GM12873 (cell line): ENCODE measurements around the gene MYL12B.

Experiments
- CTCF ChIP-seq: IDR thresholded peaks from 2 replicates; pipeline ENCODE4 v1.5.1; 2012; ENCODE audit warnings: low read depth, mild to moderate bottlenecking, moderate library complexity, low read length, control low read depth; ENCODE audit not compliant: insufficient read depth; ENCODE audit errors: missing control alignments

Gene MYL12B

GRCh38 chr18:3218819-3219218 is 43.1 kb upstream of the MYL12B start:
- TF ChIP-seq CTCF, result no peak

GRCh38 chr18:3219241-3219630 is 42.7 kb upstream of the MYL12B start:
- TF ChIP-seq CTCF, result no peak

GRCh38 chr18:3219631-3220335 is 42.1 kb upstream of the MYL12B start, which contains the start of gene MYOM1:
MYOM1 (minus strand) TSS chr18:3219968; CDS start chr18:3215223, 4,745 bp downstream.
- TF ChIP-seq CTCF, result no peak

- no peak for TF ChIP-seq CTCF
Observed at GRCh38 chr18:3221496-3221895, 40.4 kb upstream of the MYL12B start.

GRCh38 chr18:3223356-3223755 is 38.6 kb upstream of the MYL12B start:
- no peak for TF ChIP-seq CTCF

GRCh38 chr18:3224223-3224622 is 37.7 kb upstream of the MYL12B start:
- no peak for TF ChIP-seq CTCF

GRCh38 chr18:3225588-3225987 is 36.3 kb upstream of the MYL12B start:
- TF ChIP-seq CTCF, result no peak
